CD1c-positive myeloid dendritic cell (primary cell): ENCODE data around the gene PRUNE2.
"Not testable (repeated sequence)": the region's sequence is repeated elsewhere in the genome, so short reads cannot be mapped to it uniquely, and the experiment has no call there.

ENCODE experiments used
- DNase-seq: peaks from one replicate; pipeline ENCODE4 v3.0.0-alpha.2; 2016; ENCODE audit errors: extremely low spot score

The PRUNE2 gene

DNA sequence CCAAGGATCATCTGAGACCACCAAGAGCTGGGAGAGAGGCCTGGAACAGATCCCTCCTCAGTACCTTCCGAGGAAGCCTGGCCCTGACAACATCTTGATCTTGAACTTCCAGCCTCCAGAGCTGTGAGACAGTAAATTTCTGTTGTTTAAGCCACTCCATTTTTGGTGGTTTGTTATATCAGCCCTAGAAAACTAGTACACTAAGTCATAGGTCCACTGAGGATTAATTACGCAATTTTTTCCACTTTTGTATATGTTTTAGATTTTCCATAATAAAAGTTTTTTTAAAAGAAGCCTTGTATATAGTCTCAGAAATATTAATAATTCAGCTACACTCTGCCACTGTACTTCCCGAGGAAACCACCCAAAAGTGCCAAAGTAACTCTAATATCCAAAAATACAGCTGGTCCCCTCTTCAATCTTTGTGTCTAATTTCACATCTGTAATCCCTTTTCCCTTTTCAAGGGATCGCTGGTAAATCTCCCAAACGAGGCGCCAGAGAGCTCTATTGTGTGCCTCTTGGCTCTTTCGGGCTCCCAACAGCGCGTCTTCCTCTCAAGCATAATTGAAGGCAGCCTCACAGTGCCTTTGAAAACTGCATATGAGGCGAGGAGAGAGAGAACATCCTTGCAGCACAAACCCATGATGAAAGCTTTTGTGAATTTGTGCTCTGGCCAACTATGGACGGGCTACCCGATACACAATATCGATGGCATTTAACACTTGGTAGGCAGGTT is 32.7 kb downstream of the PRUNE2 start:
- no peak for DNase-seq

GRCh38 chr9:76868897-76869296 is 37.0 kb downstream of the PRUNE2 start:
- DNase-seq = no peak

DNA sequence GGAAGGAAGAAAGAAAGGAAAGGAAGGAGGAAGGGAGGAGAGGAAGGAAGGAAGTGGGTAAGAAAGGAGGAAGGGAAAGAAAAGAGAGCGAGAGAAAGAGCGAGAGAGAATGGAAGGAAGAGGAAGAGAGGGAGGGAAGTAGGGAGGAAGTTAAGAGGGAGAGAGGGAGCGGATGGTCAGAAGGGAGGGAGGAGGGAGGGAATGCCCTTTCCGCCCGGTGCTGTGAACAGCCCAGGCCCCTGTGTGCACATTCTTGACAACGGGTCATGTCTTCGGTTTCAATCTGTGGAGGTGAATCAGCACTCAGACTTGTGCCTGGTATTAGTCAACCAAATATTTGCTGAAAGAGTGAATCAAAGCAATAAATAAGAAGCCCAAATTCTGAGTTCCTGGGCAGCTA is 39.2 kb downstream of the PRUNE2 start:
- DNase-seq = no peak

DNA sequence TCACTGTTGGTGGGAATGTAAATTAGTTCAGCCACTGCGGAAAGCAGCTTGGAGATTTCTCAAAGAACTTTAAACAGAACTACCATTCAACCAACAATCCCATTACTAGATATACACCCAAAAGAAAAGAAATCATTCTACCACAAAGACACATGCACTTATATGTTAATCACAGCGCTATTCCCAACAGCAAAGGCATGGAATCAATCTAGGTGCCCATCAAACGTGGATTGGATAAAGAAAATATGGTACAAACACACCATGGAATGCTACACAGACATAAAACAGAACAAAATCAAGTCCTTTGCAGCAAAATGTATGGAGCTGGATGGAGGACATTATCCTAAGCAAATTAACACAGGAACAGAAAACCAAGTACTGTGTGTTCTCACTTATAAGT is 42.1 kb downstream of the PRUNE2 start:
- DNase-seq = no peak

- DNase-seq = no peak
Observed at GRCh38 chr9:76859860-76860259, 46.1 kb downstream of the PRUNE2 start.

DNA sequence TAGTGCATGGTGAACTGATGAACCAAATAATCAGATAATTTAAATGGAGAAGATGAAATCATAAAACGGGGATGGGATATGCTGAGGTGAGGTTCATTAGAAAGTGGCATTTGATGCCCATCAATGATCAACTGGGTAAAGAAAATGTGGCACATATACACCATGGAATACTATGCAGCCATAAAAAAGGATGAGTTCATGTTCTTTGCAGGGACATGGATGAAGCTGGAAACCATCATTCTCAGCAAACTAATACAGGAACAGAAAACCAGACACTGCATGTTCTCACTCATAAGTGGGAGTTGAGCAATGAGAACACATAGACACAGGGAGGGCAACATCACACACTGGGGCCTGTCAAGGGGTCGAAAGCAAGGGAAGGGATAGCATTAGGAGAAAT is 47.7 kb downstream of the PRUNE2 start:
- DNase-seq = not testable (repeated sequence)

GRCh38 chr9:76856016-76856415 is 49.9 kb downstream of the PRUNE2 start:
- DNase-seq = no peak

GRCh38 chr9:76855015-76855414 is 50.9 kb downstream of the PRUNE2 start:
- DNase-seq = no peak

DNA sequence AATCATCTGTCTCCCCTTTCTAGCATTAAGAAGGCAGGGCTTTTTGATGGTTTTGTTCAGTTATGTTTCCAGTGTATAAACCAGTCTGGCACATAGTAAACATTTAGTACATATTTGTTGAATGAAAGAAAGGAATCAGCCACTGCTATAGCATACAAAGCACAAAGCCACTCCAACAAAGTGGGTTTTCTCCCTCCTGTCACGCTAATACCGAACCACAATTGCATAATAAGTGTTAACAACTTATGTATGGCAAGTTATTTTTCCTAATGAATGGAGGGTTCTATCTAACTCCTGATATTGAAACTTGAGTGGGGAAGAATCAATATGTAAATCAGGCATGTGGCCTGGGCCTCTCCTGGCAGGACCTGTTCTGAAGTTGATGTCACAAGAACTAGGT is 53.9 kb downstream of the PRUNE2 start:
- DNase-seq = no peak

GRCh38 chr9:76846297-76846696 is 59.6 kb downstream of the PRUNE2 start:
- no peak for DNase-seq

- no peak for DNase-seq
Observed at GRCh38 chr9:76845254-76845653, 60.7 kb downstream of the PRUNE2 start.

DNA sequence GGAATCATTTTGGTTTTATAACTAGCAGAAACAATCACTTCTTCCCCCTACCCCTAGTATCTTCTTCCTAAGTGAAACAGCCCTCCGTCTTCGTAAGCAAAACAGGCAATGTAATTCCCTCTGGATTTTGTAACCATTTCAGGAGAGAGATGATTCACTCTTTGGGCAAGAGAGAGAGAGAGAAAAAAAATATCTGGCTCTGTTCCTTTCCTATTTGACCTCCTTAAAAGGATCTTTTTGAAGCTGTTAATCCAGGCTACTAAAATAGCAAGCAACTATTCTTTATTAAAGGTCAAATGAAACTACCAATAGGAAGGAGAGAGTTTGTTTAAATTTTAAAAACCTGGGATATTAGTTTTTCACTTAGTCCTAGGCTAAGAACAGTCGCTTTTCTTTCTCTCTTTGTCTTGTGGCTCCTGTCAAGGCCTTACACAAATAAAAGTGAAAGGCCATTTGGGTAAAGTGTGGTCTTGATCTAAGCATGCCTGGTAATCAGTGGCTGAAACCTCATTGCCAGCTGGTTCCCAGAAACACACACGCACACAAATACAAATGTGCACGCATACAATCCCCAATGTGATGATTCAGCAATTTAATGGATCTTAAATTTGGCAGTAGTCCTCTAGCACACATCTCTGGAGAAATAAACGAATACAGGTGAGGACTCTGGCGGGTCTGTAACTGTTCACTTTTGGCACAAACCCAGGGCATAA is 70.2 kb downstream of the PRUNE2 start:
- no peak for DNase-seq

GRCh38 chr9:76828447-76828846 is 77.5 kb downstream of the PRUNE2 start:
- no peak for DNase-seq

DNA sequence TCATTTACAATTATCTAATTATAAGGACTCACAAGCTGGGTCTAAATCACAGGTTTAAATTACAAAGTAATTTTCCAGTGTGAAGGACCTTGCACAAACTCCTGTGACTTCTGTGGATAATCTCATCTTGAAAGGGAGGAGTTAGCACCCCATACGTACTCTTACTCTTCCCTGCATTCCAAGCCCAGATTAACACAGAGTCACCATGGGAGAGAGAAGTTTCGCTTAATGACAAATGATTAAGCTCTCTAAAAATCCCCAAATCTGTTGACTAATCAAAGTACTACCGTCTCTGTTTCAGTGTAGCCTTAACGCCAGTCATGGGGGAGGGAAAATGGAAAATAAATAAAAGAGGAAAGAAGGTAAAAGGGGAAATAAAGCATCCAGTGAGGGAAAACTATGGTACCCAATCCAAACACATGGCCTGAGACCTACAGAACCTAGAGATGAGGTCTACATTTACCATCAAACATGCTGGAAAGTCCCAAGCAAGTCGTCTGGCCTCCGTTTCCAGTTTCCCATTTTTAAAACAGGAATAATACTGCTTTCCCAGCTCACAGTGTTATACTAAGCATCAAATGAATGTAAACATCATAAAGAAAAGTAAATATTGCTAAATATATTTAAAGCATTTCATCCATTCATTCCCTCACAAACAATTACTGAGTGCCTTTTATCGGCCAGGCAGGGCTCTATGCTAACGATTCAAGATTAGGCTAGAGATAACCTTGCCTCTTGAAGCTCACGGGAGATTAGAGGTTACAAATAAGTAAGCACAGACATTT is 78.4 kb downstream of the PRUNE2 start:
- DNase-seq = no peak

- no peak for DNase-seq
Observed at GRCh38 chr9:76820431-76820830, 85.5 kb downstream of the PRUNE2 start.

GRCh38 chr9:76818271-76818670 is 87.6 kb downstream of the PRUNE2 start:
- no peak for DNase-seq

DNA sequence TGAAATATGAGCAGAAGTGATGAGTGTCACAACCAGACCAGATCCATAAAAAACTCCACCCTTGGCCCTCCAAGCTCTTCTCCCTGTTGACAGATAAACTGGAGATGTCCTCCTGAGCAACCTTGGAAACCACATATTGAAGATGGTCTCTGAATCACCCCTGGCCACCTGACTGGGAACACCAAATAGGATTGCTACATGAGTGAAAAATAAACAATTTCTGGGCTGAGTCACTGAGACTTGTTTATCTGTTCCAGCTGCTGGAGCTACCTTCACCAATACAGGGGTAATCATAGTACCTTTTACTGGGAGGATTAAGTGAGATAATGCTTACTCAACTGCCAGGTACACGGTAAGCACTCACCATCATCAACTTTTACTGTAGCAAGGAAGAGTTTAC is 88.4 kb downstream of the PRUNE2 start:
- DNase-seq = no peak

GRCh38 chr9:76812591-76812990 is 93.3 kb downstream of the PRUNE2 start:
- no peak for DNase-seq

GRCh38 chr9:76810377-76810957 is 95.4 kb downstream of the PRUNE2 start:
- no peak for DNase-seq

- DNase-seq = no peak
Observed at GRCh38 chr9:76808636-76809035, 97.3 kb downstream of the PRUNE2 start.

DNA sequence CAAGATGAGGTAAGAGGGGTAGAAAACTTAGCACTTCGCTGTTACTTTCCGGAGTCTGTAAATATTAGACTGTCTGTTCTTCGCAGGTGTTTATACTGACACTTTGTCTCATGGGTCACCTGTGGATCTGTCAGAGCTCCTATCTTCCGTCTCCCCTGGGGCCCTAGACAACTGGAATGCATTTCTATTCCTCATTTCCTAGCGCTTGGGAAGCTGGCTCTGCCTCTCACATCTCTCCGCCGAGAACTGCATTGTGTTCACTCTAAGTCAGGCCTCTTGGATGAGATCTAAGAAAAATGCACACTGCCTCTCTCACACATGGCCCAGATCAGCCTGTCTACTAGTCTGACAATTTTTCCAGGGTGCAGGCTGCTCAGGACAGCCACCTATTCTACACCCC is 102.2 kb downstream of the PRUNE2 start:
- DNase-seq = no peak

- DNase-seq = no peak
Observed at GRCh38 chr9:76803083-76803482, 102.8 kb downstream of the PRUNE2 start.
